BE2C (cell line): ENCODE measurements around the gene PPL.

Experiments used
- DNase-seq: peaks from one replicate; pipeline ENCODE4 v3.0.0-alpha.2; 2020
- H3K27me3 ChIP-seq: fragments of 250-450 bp; sonication (Bioruptor Pico); 2 replicates; pipeline ENCODE4 v1.5.1; 2020; ENCODE audit warnings: mild to moderate bottlenecking
- H3K36me3 ChIP-seq: fragments of 250-450 bp; sonication (Bioruptor Pico); 2 replicates; pipeline ENCODE4 v1.5.1; 2020; ENCODE audit warnings: mild to moderate bottlenecking
- H3K4me1 ChIP-seq: fragments of 250-450 bp; sonication (Bioruptor Pico); 2 replicates; pipeline ENCODE4 v1.5.1; 2020
- H3K4me3 ChIP-seq: 2 replicates; pipeline ENCODE4 v1.5.1; 2011; ENCODE audit warnings: low read depth, low read length
- H3K9me3 ChIP-seq: fragments of 250-450 bp; sonication (Bioruptor Pico); 2 replicates; pipeline ENCODE4 v1.5.1; 2020
- CTCF ChIP-seq: IDR thresholded peaks from 2 replicates; pipeline ENCODE4 v1.5.1; 2012; ENCODE audit warnings: mild to moderate bottlenecking, low read depth, low read length

PPL gene

GRCh38 chr16:4942481-4942880, 5.5 kb upstream of the PPL start:
- DNase-seq, result no peak
- peaks cover 19% of the 10 kb centered on the region for H3K4me1 ChIP-seq
- no peak for TF ChIP-seq CTCF
- H3K36me3 ChIP-seq, result no peaks in the 10 kb centered on the region
- H3K4me3 ChIP-seq, result no peak overlapping the region
- peaks cover 8% of the 10 kb centered on the region for H3K27me3 ChIP-seq
- H3K9me3 ChIP-seq, result no peaks in the 10 kb centered on the region

GRCh38 chr16:4940719-4941118, 3.8 kb upstream of the PPL start:
- no peaks in the 10 kb centered on the region for H3K9me3 ChIP-seq
- TF ChIP-seq CTCF, result no peak
- H3K4me1 ChIP-seq, result peaks cover 19% of the 10 kb centered on the region
- H3K27me3 ChIP-seq, result peaks cover 25% of the 10 kb centered on the region
- no peaks in the 10 kb centered on the region for H3K36me3 ChIP-seq
- H3K4me3 ChIP-seq, result no peak overlapping the region
- DNase-seq, result no peak

GRCh38 chr16:4938683-4939030, 1.7 kb upstream of the PPL start:
- no peaks in the 10 kb centered on the region for H3K36me3 ChIP-seq
- no peak for DNase-seq
- TF ChIP-seq CTCF, result no peak
- no peaks in the 10 kb centered on the region for H3K9me3 ChIP-seq
- peaks cover 27% of the 10 kb centered on the region for H3K27me3 ChIP-seq
- no peak overlapping the region for H3K4me3 ChIP-seq
- H3K4me1 ChIP-seq, result peaks cover 5% of the 10 kb centered on the region

GRCh38 chr16:4937782-4938682, 1.1 kb upstream of the PPL start:
- TF ChIP-seq CTCF, result no peak
- Histone ChIP-seq H3K4me3 (no peak overlapping the region), H3K27me3 (peaks cover 27% of the 10 kb centered on the region), H3K4me1 (no peaks in the 10 kb centered on the region; the same call in 1 of the 2 replicates), H3K36me3 (no peaks in the 10 kb centered on the region), H3K9me3 (no peaks in the 10 kb centered on the region)
- no peak for DNase-seq

- peak; percentile 28 for DNase-seq
- Histone ChIP-seq H3K36me3 (no peaks in the 10 kb centered on the region), H3K4me3 (peak overlapping the region; percentile 16; the same call in 1 of the 2 replicates), H3K4me1 (no peaks in the 10 kb centered on the region), H3K9me3 (no peaks in the 10 kb centered on the region), H3K27me3 (peaks cover 27% of the 10 kb centered on the region)
- peak; percentile 20; the same call in 1 of the 2 replicates for TF ChIP-seq CTCF
Measured at GRCh38 chr16:4936181-4936990, 562 bp downstream of the PPL start.
